NCI-H1048 (cell line): ENCODE measurements around the gene TEX9.
A peak's percentile ranks its signal among the peaks of the same experiment; 100 is the strongest.
"Not testable (repeated sequence)": the region's sequence is repeated elsewhere in the genome, so short reads cannot be mapped to it uniquely, and the experiment has no call there.

Experiments used
- DNase-seq: peaks from one replicate; lab custom pipeline; 2025; lab: John Stamatoyannopoulos, UW

TEX9 gene

DNA sequence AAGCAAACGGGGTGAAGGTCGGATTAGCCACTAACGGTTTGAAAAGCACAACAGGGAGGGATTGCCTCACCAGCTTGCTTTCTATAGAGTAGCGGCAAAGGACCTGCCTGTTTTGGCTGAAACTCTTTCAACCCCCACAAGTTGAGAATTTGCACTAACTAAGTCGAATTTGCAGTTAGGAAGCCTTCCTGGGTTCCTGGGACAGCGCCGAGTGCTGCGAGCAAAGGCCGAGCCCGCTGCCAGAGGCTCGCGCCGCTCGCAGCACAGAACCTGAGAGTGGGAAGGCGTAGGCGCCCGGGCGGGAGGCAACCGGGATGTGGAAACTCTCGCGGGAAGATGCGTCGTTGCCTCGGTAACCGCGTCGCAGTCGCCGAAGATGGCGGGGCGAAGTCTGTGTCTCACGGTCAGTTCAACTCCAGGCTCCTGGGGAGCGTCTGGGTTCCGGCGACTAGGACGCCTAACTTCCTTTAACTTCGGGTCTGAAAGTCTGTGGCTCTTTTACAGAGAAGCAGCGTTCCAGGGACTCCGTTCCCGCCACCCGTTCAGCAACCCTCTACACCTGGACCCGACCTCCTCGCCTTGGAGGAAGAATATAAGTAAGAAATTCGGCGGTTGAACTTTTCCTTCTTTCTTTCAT, at the start of gene TEX9:
Gene TEX9, plus strand, starts transcription at position 352 of the 637 bp plus-strand sequence. Its CDS starts 25 bp downstream, at position 377.
- peak; percentile 61 for DNase-seq

DNA sequence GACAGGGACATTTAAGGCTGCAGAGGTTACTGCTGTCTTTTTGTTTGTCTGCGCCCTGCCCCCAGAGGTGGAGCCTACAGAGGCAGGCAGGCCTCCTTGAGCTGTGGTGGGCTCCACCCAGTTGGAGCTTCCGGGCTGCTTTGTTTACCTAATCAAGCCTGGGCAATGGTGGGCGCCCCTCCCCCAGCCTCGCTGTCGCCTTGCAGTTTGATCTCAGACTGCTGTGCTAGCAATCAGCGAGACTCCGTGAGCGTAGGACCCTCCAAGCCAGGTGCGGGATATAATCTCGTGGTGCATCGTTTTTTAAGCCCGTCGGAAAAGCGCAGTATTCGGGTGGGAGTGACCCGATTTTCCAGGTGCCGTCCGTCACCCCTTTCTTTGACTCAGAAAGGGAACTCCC, 48.7 kb upstream of the TEX9 start:
- not testable (repeated sequence) for DNase-seq

DNA sequence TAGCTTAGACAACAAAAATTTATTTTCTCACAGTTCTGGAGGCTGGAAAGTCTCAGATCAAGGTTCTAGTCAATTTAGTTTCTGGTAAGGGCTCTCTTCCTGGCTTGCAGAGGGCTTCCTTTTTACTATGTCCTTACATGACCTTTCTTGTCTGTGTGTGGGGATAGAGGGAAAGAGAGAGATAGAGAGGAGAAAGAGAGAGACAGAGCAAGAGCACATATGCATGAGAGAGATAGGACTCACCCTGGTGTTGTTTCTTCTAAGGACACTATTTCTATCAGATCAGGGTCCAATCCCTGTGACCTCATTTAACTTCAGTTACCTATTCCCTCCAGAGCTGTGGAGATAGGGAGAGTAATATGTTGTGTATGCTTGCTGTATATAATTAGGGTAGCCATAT, 44.9 kb upstream of the TEX9 start:
- DNase-seq: no peak

DNA sequence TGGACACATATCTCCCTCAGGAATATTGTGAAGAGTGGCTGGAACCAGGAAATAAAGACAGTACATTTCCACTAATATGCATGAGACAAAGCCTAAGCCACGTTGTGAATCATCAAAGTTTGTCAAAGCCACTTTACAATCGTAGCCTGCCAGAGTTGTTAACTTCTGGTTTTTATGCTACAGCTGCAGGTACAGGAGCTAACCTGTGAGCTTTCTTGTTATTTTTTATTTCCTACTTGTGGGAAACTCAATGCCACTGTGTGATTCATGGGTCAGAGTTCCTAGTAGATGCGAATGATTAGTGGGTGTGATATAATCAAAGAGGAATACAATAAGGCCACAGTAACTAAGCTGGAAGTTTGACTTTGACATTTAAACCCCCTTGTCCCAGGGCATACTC, 44.4 kb upstream of the TEX9 start:
- no peak for DNase-seq

DNA sequence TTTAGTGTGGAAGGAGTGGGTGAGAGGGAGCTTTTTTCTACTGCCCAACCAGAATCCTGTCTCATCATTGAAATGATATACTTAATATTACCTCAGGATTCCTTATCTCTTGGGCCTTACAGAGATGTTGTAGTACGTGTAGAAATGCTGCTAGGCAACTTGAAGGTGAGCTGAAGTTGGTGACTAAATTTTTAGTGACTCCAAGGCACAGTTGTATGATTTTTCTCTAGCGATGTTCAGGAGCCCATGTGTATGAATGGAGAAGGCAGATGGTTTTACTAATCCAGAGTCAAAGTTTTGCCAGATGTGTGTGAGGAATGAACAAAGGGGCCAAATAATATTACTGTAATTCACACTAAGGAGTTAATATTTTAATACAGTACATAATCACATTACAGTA, 42.8 kb upstream of the TEX9 start:
- DNase-seq: no peak

DNA sequence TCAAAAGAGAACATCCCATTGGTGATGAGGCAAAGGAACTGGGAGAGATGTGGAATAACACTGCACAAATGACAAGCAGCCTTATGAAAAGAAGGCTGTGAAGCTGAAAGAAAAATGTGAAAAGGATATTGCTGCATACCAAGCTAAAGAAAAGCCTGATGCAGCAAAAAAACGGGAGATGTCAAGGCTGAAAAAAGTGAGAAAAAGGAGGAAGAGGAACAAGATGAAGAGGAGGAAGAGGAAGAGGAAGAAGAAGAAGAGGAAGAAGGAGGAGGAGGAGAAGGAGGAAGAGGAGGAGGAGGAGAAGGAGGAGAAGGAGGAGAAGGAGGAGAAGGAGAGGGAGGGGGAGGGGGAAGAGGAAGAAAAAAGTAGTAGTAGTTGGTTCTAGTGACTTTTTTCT, 41.8 kb upstream of the TEX9 start:
- DNase-seq: no peak

DNA sequence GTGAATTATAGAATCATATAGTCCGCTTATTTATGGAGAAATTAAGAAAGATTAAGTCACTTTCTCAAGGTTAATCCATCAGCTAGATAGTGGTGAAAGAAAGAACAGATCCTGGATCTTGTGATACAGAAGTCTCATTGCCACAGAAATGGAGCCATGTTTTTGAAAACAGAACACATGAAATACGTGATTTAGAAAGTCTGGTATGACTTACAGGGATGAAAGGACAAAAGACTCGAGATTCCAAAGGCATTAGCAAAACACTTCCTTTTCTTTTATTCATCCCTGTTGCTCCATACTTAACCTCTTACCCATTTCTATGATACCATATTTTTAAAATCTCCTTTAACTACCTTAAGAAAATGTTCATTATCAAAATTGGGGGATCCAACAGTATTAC, 40.0 kb upstream of the TEX9 start:
- no peak for DNase-seq

DNA sequence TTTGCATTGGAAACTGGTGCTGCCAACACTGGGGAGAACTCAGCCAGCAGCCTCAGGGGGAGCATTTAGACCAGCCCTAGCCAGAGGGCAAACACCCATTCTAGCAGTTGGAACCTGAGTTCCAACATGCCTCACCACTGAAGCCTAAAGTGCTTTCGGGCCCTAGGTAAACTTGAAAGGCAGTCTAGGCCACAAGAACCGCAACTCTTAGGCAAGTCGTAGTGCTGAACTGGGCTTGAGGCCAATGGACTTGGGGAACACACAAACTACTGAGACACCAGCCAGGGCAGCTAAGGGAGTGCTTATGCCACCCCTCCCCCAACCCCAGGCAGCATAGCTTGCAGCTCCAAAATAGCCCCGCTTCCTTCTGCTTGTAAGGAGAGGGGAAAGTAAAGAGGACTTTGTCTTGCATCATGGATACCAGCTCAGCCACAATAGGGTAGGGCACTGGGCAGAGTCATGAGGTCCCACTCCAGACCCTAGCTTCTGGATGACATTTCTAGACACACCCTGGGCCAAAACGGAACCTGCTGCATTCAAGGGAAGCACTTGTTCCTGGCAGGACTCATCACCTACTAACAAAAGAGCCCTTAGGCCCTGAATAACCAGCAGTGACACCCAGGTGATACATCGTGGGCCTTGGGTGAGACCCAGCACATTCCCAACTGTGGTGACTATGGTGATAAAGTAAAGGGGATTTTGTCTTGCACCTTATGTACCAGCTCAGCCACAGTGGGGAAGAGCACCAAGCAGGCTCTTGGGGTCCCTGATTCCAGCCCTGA, 37.3 kb upstream of the TEX9 start:
- no peak for DNase-seq

DNA sequence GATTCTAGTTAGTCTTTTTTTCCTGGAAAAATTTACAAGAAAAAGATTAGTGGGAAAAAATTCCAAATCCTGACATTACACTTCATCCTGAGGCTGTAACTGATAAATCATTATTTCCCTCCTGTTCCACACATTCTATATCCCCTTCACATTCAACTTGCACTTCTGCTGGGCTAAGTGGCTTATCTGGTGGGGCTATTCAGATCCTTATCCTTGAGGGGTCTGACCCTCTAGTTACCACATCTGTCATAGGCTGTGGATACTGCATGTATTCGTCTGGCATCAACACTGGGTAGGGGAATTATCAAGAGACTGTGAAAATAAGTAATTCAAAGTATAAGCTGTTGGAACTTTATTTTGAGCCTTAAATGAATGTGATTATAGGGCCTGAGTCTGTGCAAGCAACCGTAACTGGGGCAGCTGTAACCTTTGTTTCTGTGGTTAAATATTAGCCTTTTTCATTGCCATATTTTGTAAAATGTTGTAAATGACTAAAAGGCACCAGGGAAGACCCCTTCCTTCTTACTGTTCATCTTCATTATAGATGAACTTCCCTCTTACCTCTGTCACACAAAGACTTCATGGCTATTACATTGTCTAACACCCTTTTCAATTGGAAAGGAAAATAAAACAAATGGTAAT, 28.0 kb upstream of the TEX9 start:
- no peak for DNase-seq

DNA sequence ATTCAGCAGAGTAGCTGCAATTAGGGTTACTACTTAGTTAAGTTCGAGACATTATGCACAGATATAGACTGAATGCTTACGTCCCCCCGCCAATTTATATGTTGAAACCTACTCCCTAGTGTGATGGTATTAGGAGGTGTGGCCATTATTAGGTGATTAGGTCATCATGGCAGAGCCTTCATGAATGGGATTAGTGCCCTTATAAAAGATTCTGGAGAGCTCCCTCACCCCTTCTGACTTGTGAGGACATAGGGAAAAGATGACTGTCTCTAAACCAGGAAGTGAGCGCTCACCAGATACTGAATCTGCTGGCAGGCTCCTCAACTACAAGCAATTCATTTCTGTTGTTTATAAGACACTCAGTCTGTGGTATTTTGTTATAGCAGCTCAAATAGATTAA, 25.6 kb upstream of the TEX9 start:
- no peak for DNase-seq

DNA sequence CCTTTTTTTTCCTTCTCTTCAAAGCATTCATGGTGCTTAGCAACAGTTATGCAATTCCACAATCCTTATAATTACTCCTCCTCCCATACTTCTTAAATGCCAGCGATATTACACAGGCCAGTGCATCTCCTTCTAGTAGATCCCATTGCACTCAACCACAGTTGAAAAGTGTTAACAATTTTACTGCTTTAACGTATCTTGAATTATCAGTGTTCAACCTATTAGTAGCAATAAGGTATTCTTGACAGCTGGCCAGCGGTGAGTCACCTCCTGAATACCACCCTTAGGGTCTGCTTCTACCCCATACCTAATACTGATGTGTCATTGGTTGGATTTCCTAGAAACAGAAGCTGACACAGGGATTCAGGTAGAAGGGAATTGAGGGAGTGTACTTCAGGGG, 24.0 kb upstream of the TEX9 start:
- no peak for DNase-seq

DNA sequence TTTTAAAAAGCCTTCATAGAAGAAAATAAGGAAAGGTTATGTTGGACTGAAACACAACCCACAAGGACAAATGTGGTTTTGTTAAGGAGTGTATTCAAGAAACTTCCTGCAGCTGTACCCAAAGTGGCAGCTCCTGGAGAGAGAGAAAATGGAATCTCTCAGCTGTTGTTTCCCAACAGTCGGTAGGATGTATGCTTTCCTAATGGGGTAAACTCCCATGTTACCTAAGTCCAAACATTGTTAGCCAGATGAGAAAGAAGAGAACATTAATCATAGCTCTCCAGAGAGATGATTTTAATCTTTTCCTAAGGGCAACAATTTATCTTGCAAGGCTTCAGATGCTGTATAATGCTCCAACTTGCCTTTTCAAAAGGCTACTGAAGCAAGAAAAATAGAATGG, 22.6 kb upstream of the TEX9 start:
- no peak for DNase-seq

DNA sequence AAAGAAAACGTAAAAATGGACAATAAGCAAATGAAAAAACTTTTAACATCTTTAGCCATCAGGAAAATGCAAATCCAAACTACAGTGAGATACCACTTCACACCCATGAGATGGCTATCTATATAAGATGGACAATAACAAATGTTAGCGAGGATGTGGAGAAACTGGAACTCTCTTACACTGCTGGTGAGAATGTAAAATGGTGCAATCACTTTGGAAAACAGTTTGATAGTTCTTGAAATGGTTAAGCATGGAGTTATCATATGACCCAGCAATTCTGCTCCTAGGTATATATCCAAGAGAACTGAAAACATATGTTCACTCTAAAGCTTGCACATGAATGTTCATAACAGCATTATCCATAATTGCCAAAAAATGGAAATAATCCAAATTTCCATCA, 21.3 kb upstream of the TEX9 start:
- DNase-seq: no peak

DNA sequence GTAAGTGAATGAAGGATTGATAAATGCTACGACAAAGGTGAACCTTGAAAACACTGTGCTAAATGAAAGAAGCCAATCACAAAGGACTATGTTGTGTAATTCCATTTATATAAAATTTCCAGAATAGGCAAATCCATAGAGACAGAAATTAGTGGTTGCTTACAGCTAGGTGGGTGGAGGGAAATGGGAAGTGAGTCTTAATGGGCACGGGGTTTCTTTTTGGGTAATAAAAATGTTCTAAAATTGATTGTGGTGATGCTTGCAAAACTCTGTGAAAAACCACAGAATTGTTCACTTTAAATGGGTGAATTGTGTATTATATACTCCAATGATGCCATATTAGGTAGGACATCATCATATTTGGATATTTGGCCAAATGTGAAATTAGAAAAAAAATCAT, 20.9 kb upstream of the TEX9 start:
- no peak for DNase-seq

DNA sequence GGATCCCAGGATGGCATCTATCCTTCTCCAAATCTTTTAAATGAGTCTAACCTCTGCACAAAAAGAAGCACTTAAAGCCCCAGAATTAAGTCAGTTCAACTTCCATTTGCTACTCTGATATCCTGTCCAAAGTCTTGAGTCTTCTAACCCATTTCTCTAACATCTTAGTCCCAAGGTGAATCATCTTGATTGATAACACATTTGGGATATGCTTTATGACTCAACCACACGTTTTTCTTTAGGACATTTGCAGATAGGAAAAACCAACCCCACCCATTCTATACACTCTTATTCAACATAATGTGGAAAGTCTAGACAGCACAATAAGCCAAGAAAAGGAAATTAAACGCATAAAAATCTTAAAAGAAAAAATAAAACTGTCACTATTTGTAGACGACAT, 18.8 kb upstream of the TEX9 start:
- no peak for DNase-seq

DNA sequence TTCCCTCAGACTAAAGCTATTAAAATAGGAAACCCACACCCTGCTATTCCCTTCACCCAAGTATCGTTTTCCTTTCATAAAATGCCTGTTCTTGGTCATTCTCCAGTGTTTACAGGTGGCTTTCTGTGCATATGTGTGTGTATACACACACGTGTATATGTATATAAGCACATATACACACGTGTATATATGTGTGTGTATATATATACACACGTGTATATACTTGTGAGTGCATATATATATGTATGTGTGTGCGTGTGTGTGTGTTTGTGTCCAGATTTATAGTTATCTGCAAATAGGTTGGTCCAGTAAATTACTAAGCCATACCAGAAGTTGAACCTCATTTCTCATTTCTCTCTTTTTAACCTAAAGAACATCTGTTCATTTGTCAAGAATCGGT, 15.7 kb upstream of the TEX9 start:
- DNase-seq: no peak

DNA sequence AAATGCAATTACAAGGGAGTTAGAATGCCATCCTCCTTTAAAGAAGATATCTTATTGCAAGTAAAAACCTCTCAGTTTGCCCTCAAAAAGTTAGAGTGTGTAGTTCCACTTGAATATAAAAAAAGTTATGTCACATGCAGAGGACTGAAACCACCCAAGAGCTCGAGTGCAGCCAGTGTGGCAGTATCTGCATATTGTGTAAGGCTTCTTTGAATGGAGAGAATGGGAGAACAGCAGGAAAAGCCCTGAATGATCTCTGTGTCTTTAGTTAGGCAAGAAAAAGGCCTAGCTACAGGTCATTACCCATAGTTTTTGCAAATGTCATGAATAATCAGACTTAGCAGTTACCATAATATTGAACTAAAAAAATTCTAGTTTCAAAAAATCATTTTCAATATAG, 13.9 kb upstream of the TEX9 start:
- no peak for DNase-seq

DNA sequence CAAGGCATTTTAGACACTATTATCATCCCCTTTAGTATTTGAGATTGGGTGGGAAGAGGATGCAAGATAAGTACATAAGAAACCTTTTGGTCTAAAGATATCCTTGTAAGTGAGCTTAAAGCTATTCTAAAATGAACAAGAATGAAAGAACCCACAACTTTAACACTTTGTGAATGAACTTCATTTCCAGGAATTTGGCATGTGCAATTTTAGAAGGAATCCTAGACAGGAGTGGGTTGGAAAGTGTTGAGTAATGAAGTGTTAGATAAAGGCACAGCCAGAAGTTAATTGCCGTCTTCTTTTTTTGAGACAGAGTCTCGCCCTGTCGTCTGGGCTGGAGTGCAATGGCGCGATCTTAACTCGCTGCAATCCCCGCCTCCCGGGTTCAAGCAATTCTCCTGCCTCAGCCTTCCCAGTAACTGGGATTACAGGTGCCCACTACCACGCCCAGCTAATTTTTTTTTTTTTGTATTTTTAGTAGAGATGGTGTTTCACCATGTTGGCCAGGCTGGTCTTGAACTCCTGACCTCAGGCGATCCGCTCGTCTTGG, 13.2 kb upstream of the TEX9 start:
- no peak for DNase-seq

DNA sequence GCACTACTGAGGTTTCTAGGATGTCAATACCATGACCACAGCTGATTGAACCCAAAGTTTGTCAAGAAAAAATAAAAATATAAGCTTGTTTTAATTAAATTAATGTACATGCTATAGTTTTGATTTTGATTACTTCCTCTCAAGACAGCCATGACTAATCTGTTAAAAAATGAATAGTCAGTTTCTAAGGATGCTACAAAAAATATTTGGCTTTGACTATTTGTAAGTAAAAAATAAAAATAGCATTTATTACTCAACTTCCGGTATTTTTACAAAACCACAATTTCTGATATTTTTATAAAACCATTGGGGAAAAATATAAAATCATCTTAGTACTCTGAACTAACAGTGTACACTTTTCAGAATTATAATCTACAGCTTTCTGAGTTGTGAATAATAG, 12.1 kb upstream of the TEX9 start:
- DNase-seq: no peak

DNA sequence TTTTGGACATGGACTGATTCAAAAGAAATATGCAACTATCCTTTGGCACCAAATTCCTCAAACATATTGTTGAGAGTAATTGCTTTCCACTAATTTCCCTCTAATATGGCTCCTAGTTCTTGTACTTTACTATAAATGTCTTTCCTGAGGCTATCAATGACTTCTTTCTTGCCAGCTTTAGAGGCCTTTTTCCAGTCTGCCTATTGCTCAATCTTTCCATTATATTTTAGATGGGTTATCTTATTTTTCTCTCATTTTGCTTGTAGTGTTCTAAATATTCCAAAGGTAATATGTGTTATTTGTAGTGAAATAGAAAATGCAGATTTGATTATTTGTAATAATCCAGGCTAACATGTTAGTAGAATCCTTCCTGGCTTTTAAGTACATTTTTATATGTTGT, 11.5 kb upstream of the TEX9 start:
- no peak for DNase-seq

DNA sequence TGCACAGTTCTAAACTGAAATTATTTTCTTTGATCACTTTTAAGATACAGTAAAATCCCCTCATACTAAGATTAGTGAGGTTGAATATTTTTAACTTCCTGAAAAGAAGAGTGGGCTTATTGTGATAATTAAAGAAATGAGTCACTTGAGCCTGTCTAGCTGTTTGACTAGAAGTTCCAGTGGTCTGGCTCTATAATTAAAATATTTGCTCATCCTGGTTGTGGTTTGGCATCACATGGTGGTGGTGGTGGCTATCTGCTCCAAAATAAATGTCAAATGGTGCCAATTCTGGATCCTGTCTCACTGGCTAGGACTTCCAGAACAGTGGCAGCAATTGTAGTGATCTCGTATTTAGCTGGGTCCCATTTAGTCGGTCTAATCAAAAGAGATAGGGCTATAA, 8.6 kb upstream of the TEX9 start:
- DNase-seq: no peak

DNA sequence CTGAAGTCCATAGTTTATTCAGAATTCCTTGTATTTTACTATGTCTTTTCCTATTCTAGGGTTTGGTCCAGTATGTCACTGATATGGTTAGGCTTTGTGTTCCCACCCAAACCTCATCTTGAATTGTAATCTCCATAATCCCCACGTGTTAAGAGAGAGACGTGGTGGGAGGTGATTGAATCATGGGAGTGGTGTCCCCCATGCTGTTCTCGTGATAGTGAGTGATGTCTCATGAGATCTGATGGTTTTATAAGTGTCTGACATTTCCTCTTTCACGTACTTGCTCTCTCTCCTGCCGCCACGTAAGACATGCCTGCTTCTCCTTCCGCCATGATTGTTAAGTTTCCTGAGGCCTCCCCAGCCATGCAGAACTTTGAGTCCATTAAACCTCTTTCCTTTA, 6.6 kb upstream of the TEX9 start:
- no peak for DNase-seq

DNA sequence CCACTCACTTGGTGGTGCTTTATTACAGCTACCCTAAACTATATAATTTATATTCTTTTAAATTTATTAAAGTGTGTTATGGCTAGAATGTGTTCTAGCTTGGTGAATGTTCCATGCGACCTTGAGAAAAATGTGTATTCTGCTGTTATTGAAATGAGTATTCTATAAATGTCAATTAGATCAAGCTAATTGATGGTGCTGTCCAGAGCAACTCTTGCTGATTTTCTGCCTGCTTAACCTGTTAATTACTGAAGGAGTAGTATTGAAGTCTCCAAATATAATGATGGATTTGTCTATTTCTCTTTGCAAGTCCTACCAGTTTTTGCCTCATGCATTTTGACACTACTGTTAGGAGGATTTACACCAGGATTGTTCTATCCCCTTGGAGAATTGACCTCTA, 3.2 kb upstream of the TEX9 start:
- DNase-seq: no peak
